ENCODE results near the gene AMY1A.
"Not testable (repeated sequence)": the region's sequence is repeated elsewhere in the genome, so short reads cannot be mapped to it uniquely, and the experiment has no call there.

Gene AMY1A

GRCh38 chr1:103655460-103655859, at the start of gene AMY1A:
AMY1A (plus strand) TSS chr1:103655760; CDS start chr1:103656331, 571 bp downstream.
- not testable (repeated sequence) for DNase-seq (ENCODE audit: low read depth in 2 of 2)

- DNase-seq (ENCODE audit: low read depth in 2 of 2), result no peak
Observed at GRCh38 chr1:103616362-103616761, 39.2 kb upstream of the AMY1A start.

DNA sequence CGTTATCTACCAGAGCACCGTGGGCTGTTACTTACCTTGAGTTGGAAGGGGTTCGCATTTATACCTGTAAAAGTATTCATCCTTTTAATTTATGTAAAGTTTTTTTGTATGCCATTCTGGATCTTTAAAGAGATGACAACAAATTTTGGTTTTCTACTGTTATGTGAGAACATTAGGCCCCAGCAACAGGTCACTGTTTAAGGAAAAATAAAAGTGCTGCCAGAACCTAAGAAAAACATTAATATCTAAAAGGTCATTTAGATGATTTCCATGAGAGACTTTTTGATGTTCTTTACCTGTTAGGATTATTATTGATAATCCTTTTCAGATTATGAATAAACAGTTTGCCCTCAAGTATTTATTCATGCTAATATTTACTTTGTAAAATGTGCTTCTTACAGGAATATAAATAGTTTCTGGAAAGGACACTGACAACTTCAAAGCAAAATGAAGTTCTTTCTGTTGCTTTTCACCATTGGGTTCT, 38.5 kb upstream of the AMY1A start, which contains the start of gene AMY2A:
Gene AMY2A (plus strand): TSS at position 434 of the 484 bp plus-strand sequence. CDS start 14 bp downstream, at position 448.
- not testable (repeated sequence) for DNase-seq (ENCODE audit: low read depth in 2 of 2)

DNA sequence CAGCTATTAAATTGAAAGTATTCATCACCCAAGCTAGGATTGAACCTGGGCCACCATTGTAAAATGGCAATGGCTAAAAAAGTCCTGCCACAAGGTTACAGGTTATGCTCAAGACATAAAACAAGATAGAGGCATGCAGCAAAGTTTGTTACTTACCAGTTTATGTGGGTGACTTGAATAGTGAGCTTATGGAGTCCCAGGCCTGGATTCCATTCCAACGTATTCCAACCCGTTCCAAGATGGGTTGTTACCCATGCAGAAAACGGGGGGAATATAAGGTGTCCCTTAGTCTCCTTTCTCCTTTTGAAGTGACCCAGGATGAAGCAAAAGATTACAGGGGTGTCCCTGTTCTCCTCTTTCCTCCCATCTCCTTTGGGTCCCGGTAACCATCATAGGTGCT, 28.1 kb upstream of the AMY1A start:
- not testable (repeated sequence) for DNase-seq (ENCODE audit: low read depth in 2 of 2)

DNA sequence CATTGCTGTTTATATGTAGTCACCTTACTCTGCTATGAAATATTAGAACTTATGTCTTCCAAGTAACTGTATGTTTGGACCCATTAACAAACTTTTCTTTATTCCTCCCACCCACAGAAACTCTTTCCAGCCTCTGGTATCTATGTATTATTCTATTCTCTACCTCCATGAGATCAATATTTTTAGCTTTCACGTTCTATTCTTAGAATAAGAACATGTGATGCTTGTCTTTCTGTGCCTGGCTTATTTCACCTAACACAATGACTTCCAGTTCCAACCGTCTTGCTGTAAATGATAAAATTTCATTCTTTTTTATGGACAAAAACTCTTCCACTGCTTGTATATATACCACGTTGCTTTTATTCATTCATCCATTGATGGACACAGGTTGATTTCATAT, 14.4 kb upstream of the AMY1A start:
- not testable (repeated sequence) for DNase-seq (ENCODE audit: low read depth in 2 of 2)

DNA sequence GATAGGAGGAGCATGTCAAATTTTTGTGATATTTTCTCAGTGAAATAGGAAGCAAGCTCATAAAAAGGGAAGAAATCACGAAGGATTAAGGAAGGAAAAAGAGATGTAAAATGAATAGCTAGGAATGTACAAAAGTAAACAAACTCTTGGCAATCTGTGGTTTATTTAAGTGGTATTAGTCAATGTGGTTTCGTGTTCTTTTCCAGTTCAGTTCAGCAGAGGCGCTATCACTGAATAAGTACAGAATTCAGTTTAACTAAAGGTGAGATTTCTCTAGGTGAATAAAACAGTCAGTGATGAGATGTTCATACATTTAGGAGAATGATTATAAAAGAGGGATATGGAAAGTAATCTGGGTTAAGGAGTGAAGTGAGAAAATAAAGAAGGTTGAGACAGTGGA, 11.7 kb upstream of the AMY1A start:
- not testable (repeated sequence) for DNase-seq (ENCODE audit: low read depth in 2 of 2)

GRCh38 chr1:103650305-103650704, 5.3 kb upstream of the AMY1A start:
- not testable (repeated sequence) for DNase-seq (ENCODE audit: low read depth in 2 of 2)

DNA sequence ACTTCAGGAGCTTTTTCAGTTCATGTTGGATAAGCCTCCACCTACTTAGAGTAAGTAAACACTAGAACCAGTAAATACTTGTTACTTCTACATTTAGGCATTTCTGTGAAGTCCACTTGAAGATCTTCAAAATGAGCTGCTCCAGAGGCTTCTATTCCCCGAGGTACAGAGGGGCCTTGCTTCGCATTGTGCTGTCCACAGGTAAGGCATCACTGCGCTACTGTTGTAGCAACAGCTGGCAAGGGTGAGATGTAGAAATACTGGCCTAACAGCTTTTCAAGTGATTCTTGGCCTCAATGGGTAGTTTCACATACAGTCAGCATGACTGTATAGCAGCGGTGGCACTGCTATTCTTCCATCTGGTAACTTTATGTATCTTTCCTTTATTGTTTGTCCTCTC, 4.7 kb upstream of the AMY1A start:
- DNase-seq (ENCODE audit: low read depth in 2 of 2), result not testable (repeated sequence)

DNA sequence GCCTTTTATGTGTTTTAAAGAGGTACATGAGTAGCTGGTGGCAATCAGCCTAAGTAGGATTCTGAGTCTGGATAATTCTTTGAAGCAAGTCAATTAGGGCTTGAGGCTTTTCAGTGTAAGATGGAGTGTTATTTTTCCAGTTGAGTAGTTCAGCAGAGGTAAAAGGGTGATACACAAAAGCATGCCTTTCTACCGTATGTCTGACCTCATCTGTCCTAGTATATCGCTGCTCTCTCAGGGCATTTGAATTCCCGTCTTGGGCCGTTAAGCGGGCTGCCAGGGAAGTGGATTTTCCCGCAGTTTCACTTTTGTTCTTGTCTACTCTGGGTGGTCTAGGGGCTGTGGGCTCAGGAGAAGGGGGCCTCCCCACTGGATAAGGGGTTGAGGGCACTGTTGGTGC, 1.4 kb upstream of the AMY1A start:
- not testable (repeated sequence) for DNase-seq (ENCODE audit: low read depth in 2 of 2)

DNA sequence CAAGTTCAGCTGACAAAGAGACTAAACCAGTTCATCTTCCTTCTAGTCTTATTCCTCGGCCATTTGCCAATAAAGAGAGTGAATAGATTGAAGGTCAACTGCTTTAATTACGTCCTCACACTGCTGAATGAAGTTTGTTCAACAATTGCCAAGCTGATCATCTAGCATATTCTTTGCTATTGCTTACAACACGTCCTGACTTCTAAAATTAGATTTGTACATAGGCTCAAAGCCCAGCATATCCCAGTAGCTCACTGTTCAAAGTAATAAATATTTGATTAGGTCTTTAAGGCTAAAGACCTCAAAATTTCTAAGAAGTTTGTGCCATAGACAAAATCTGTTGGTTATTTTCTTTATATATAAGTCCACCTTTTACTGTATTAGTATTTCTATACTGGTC, 20.8 kb downstream of the AMY1A start:
- not testable (repeated sequence) for DNase-seq (ENCODE audit: low read depth in 2 of 2)

GRCh38 chr1:103696110-103696509, 40.5 kb downstream of the AMY1A start, which contains the start of gene AMY1B:
AMY1B (minus strand) TSS chr1:103696210; CDS start chr1:103695639, 571 bp downstream.
- not testable (repeated sequence) for DNase-seq (ENCODE audit: low read depth in 2 of 2)

GRCh38 chr1:103697430-103697829, 41.9 kb downstream of the AMY1A start:
- not testable (repeated sequence) for DNase-seq (ENCODE audit: low read depth in 2 of 2)

DNA sequence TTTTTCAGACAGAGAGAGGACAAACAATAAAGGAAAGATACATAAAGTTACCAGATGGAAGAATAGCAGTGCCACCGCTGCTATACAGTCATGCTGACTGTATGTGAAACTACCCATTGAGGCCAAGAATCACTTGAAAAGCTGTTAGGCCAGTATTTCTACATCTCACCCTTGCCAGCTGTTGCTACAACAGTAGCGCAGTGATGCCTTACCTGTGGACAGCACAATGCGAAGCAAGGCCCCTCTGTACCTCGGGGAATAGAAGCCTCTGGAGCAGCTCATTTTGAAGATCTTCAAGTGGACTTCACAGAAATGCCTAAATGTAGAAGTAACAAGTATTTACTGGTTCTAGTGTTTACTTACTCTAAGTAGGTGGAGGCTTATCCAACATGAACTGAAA, 45.1 kb downstream of the AMY1A start:
- DNase-seq (ENCODE audit: low read depth in 2 of 2), result not testable (repeated sequence)

- DNase-seq (ENCODE audit: low read depth in 2 of 2), result not testable (repeated sequence)
Observed at GRCh38 chr1:103701256-103701655, 45.7 kb downstream of the AMY1A start.

DNA sequence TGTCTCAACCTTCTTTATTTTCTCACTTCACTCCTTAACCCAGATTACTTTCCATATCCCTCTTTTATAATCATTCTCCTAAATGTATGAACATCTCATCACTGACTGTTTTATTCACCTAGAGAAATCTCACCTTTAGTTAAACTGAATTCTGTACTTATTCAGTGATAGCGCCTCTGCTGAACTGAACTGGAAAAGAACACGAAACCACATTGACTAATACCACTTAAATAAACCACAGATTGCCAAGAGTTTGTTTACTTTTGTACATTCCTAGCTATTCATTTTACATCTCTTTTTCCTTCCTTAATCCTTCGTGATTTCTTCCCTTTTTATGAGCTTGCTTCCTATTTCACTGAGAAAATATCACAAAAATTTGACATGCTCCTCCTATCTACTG, 52.1 kb downstream of the AMY1A start:
- DNase-seq (ENCODE audit: low read depth in 2 of 2), result not testable (repeated sequence)

GRCh38 chr1:103710381-103710780, 54.8 kb downstream of the AMY1A start:
- not testable (repeated sequence) for DNase-seq (ENCODE audit: low read depth in 2 of 2)
